Omental fat pad (tissue), 4 donors: Measurements from ENCODE around the gene ECE1. TPM values are rescaled to one million over a fixed set of nuclear protein-coding genes. Genes with fewer than 3 reads are reported as not detected.

Experiments used
- ATAC-seq: fragments of 150-250 bp; one replicate; pipeline ENCODE4 v1.9.1; 2016; ENCODE audit warnings: mild to moderate bottlenecking, moderate library complexity; ENCODE audit not compliant: low FRiP score
- DNase-seq: peaks from one replicate; pipeline ENCODE4 v3.0.0-alpha.2; 2019; ENCODE audit warnings: low spot score
- total RNA-seq, 4 donors: library from RNA; depleted of rRNA; stranded (reverse); fragments of >200 nt; gene quantifications; one replicate each; pipeline ENCODE4 v1.1.0, GENCODE V29; 2016
- TF ChIP-seq, protein P1 (sequence below), 3 donors: fragments of 450-650 bp; IDR thresholded peaks; one replicate each; pipeline ENCODE4 v1.5.1; 2016 to 2017; ENCODE audit warnings: antibody characterized with exemption in 3 of 3, mild to moderate bottlenecking in 3 of 3, moderate library complexity in 2 of 3

The ECE1 gene
- total RNA-seq, 4 donors from 2014 or later, result 43.5 to 158 (median 114) TPM

DNA sequence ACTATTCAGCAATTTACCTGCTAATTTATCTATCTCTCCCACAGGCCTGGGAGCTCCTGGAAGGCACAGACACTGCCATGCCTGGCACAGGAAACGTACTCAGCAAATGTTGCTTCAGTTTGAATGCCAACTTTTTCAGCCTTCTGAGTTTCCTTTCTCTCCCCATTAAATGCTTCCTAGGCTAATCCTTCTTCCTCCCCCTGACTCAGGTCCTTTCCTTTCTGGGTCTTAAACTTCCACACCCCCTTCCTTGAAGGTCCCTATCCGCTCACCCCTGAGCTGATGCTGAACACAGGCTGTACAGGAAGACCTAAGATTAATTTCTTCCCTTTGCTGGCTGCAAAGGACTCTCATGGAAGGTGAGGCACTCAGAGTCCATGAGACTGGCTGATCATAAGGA lies 40.3 kb upstream of the ECE1 start:
- ATAC-seq (no peak), DNase-seq (no peak)
- TF ChIP-seq, protein P1, sequence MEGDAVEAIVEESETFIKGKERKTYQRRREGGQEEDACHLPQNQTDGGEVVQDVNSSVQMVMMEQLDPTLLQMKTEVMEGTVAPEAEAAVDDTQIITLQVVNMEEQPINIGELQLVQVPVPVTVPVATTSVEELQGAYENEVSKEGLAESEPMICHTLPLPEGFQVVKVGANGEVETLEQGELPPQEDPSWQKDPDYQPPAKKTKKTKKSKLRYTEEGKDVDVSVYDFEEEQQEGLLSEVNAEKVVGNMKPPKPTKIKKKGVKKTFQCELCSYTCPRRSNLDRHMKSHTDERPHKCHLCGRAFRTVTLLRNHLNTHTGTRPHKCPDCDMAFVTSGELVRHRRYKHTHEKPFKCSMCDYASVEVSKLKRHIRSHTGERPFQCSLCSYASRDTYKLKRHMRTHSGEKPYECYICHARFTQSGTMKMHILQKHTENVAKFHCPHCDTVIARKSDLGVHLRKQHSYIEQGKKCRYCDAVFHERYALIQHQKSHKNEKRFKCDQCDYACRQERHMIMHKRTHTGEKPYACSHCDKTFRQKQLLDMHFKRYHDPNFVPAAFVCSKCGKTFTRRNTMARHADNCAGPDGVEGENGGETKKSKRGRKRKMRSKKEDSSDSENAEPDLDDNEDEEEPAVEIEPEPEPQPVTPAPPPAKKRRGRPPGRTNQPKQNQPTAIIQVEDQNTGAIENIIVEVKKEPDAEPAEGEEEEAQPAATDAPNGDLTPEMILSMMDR (IDR thresholded peaks at IDR 0.05), result no peak

DNA sequence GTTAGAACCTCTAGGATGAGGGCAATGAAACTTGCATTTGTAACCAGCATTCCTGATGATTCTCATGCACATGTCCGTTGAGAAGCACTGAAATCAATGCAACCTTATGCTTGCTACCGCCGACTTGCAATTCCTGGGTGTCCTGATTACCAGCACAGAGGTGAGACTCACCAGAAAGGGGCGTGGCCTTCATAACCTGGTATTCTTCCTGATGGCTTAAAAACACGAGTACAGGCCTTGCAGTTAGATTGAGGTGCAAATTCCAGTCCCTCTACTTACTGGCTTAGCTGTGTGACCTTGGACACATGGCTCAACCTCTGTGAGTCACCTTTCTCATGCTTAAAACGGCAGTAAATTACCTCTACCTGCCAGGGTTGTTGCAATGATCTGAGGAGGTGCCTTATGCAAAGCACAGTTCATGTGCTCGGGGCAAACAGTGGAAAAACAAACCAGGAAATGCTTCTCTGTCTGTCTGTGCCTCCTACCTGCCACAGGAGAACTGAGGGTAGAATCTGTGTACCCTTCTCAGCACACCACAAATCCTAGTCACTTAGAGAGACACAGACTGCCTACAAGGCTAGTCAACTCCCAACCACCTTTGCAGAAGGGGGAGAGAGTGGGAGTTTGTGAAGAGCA lies 39.1 kb upstream of the ECE1 start:
- no peak for ATAC-seq
- no peak for DNase-seq
- TF ChIP-seq, protein P1 (IDR thresholded peaks at IDR 0.05), result no peak

DNA sequence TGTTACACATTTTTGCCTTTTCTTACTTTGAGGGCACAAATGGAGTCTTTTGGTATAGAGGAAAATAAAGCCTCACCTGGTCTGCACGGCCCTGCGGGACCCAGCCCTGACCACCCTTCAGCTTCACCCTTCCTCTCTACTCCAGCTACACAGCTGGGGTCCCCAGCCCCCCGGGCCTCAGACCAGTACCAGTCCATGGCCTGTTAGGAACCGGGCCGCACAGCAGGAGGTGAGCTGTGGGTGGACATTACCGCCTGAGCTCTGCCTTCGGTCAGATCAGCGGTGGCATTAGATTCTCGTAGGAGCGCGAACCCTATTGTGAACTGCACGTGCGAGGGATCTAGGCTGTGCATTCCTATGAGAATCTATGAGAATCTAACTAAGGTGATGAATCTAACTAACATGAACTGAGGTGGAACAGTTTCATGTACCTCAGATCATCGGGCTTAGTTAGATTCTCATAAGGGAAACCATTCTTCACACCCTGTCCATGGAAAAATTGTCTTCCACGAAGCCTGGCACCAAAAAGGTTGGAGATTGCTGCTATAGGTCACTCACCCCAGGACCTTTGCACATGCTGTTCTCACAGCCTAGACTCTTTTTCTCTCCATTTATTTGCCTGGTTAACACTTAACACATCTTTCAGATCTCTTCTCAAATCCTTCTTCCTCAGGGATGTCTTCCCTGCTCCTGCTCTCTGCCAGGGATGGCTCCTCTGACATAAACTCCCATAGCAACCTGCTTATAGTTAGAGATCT lies 37.5 kb upstream of the ECE1 start:
- DNase-seq (no peak), ATAC-seq (no peak)
- TF ChIP-seq, protein P1 (IDR thresholded peaks at IDR 0.05), result no peak

DNA sequence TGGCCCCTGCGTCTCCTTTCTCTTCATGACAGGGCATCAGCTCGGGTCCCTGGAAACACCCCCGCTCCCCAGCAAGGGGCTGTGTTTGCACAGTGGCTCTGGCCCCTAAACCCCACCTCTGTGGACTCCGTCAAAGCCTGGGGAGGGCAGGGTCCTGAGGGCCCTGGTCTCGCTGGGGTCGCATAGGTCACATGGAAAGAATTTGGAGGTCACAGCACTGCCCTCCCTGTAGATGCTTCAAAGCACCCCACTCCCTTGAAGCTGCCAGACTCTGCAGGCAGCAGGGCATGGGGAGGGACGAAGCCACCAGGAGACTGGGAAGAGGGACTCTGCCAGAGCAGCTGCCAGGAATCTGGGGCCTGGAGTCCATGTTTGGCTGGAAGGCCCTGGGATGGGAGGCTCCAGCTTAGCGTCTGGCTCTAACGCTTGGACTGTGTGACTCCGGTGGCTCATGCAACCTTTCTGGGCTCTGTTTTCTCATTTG lies 36.6 kb upstream of the ECE1 start:
- DNase-seq (no peak), ATAC-seq (no peak)
- TF ChIP-seq, protein P1 (IDR thresholded peaks at IDR 0.05), result no peak

DNA sequence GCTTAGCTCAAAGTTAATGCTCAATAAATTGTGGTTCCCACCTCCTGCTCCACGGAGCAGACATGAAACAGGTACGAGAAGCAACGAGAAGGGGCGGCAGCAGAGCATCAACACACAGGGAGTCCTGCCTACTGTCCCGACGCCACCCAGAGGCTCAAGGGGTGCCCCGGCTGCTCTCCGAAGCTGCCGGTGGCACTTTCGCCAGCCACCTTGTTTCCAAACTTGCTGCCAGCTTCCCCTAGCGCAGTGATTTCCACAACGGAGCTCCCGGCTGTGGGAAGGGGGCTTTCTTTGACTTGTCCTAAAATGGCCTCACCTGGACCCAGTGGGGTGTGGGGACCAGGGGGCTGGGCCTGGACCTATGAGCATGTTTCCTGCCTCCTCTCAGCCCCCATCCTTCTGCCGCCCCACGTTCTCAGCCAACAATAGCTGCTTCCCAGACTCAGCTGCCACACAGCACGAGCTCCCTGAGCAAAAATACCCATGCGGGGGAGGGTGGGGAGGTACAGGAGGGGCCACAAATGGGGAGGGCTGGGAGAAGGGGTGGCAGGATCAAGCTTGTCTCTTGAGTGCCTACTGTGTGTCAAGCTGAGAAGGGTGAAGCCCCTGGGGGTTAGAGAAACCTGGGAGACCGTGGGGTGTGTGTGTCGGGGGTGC lies 35.6 kb upstream of the ECE1 start:
- TF ChIP-seq, protein P1 (IDR thresholded peaks at IDR 0.05), result no peak
- no peak for ATAC-seq

DNA sequence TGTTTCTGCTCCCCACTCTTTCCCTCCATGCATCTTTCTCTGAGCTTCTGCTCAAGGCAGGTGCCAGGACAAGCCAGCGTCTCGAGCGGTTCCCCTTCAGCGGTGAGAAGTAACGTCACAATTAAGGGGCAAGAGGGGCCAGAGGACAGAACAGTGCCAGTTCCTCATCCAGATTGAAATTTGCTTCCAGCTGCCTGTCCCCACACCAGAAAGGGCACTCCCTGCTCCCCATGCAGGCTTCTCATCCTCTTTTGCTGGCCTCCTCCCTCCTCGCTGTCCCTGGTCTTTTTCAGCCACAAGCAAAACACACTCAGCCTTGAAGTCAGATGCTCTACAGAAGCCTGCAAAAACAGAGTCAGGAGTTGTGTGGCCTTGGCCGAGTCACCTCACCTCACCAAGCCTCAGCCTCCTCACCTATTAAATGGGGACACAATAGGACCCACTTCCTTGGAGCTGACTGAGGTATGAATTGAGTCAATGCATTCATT lies 35.0 kb upstream of the ECE1 start:
- TF ChIP-seq, protein P1 (IDR thresholded peaks at IDR 0.05), result no peak
- no peak for ATAC-seq
- DNase-seq, result no peak

More for the DNA sequence above, 35.6 kb upstream of the ECE1 start:
- DNase-seq, result no peak
